Measurements from ENCODE around the gene DSCAML1.

The DSCAML1 gene

DNA sequence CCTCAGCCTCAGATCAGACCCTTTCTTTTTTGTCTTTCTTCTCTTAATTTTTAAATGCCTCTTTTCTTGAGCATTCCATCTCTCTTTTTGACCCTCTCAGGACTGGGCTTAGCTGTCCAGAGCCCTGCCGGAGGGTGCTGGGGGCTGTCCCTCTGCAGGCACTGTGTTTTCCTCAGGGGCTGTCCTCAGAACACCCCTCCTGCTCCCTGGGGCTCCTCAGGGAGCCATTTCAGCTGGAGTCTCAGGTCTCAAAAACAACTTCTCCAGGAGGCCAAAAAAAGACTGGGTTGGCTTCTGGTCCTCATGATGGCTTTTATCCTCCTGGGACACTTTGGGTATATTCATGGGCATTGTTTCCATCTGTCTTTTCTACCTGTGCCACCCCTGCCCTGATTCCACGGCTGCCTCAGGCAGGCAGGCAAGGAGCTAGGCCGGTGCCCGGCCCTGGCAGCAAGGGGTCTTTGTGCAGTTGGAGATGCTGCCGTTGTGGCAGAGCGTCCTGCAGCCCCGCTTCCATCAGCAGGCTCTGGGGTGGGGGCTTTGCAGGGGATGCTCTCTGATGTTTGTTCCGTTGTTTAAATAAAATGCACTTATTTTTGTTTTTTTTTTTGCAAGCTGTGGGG, 384.3 kb downstream of the DSCAML1 start:
- ATAC-seq = no peak
- TF ChIP-seq SNAI2 (CRISPR knock-in tag; IDR thresholded peaks at IDR 0.05) (no peak), ISL1 (CRISPR knock-in tag; IDR thresholded peaks at IDR 0.05) (no peak), ESRRG (CRISPR knock-in tag; IDR thresholded peaks at IDR 0.05) (no peak), RARB (CRISPR knock-in tag; IDR thresholded peaks at IDR 0.05) (no peak), BACH2 (CRISPR knock-in tag; IDR thresholded peaks at IDR 0.05; ENCODE audit: borderline replicate concordance) (no peak)

DNA sequence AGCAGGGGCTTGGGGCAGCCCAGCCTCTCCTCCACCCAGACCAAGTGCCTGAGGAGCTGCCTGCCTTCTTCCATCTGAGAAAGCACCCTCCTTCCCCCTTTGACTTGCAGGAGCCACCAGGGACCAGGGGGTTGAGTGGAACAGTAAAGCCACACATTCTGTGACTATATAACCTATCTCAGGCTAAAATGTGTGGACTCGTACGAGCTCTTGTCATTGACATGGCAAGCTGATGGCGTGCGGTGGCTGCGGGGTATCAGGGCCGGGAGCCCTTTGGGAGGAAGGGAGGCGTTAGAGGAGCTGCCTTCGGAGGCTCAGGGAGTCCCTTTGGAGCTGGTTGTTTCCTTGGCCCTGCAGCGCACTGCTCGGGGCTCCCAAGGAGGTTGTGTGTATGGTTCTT, 384.8 kb downstream of the DSCAML1 start:
- TF ChIP-seq ZNF8 (CRISPR knock-in tag; IDR thresholded peaks at IDR 0.05) (no peak), ZFP3 (CRISPR knock-in tag; IDR thresholded peaks at IDR 0.05) (no peak), ISL1 (CRISPR knock-in tag; IDR thresholded peaks at IDR 0.05) (no peak), ZNF565 (CRISPR knock-in tag; conservative IDR thresholded peaks at IDR 0.05; ENCODE audit: low read depth) (no peak), CSDC2 (CRISPR knock-in tag; IDR thresholded peaks at IDR 0.05) (no peak), GLIS3 (CRISPR knock-in tag; IDR thresholded peaks at IDR 0.05) (no peak), ZFP30 (CRISPR knock-in tag; IDR thresholded peaks at IDR 0.05) (no peak), ESRRG (CRISPR knock-in tag; IDR thresholded peaks at IDR 0.05) (no peak), CSRNP3 (CRISPR knock-in tag; IDR thresholded peaks at IDR 0.05) (no peak), PATZ1 (CRISPR knock-in tag; IDR thresholded peaks at IDR 0.05; ENCODE audit: borderline replicate concordance) (no peak), BACH2 (CRISPR knock-in tag; IDR thresholded peaks at IDR 0.05; ENCODE audit: borderline replicate concordance) (no peak), TCF4 (CRISPR knock-in tag; IDR thresholded peaks at IDR 0.05; ENCODE audit: borderline replicate concordance) (no peak), SNAI2 (CRISPR knock-in tag; IDR thresholded peaks at IDR 0.05) (no peak), ZNF70 (CRISPR knock-in tag; IDR thresholded peaks at IDR 0.05) (no peak), ARNTL (CRISPR knock-in tag; IDR thresholded peaks at IDR 0.05; ENCODE audit: borderline replicate concordance, low read depth) (no peak), PPARA (CRISPR knock-in tag; IDR thresholded peaks at IDR 0.05; ENCODE audit: borderline replicate concordance) (no peak)
- TF ChIP-seq, protein P1, sequence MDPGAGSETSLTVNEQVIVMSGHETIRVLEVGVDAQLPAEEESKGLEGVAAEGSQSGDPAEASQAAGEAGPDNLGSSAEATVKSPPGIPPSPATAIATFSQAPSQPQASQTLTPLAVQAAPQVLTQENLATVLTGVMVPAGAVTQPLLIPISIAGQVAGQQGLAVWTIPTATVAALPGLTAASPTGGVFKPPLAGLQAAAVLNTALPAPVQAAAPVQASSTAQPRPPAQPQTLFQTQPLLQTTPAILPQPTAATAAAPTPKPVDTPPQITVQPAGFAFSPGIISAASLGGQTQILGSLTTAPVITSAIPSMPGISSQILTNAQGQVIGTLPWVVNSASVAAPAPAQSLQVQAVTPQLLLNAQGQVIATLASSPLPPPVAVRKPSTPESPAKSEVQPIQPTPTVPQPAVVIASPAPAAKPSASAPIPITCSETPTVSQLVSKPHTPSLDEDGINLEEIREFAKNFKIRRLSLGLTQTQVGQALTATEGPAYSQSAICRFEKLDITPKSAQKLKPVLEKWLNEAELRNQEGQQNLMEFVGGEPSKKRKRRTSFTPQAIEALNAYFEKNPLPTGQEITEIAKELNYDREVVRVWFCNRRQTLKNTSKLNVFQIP (CRISPR knock-in tag; IDR thresholded peaks at IDR 0.05; ENCODE audit: borderline replicate concordance, low read depth) = no peak
- TF ChIP-seq, protein P2, sequence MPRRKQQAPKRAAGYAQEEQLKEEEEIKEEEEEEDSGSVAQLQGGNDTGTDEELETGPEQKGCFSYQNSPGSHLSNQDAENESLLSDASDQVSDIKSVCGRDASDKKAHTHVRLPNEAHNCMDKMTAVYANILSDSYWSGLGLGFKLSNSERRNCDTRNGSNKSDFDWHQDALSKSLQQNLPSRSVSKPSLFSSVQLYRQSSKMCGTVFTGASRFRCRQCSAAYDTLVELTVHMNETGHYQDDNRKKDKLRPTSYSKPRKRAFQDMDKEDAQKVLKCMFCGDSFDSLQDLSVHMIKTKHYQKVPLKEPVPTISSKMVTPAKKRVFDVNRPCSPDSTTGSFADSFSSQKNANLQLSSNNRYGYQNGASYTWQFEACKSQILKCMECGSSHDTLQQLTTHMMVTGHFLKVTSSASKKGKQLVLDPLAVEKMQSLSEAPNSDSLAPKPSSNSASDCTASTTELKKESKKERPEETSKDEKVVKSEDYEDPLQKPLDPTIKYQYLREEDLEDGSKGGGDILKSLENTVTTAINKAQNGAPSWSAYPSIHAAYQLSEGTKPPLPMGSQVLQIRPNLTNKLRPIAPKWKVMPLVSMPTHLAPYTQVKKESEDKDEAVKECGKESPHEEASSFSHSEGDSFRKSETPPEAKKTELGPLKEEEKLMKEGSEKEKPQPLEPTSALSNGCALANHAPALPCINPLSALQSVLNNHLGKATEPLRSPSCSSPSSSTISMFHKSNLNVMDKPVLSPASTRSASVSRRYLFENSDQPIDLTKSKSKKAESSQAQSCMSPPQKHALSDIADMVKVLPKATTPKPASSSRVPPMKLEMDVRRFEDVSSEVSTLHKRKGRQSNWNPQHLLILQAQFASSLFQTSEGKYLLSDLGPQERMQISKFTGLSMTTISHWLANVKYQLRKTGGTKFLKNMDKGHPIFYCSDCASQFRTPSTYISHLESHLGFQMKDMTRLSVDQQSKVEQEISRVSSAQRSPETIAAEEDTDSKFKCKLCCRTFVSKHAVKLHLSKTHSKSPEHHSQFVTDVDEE (CRISPR knock-in tag; IDR thresholded peaks at IDR 0.05) = no peak
- ATAC-seq = no peak

- no peak for TF ChIP-seq BACH2 (CRISPR knock-in tag; IDR thresholded peaks at IDR 0.05; ENCODE audit: borderline replicate concordance)
- TF ChIP-seq ZFP3 (CRISPR knock-in tag; IDR thresholded peaks at IDR 0.05) = no peak
- no peak for TF ChIP-seq ZFP30 (CRISPR knock-in tag; IDR thresholded peaks at IDR 0.05)
- no peak for TF ChIP-seq ZNF8 (CRISPR knock-in tag; IDR thresholded peaks at IDR 0.05)
- TF ChIP-seq TCF4 (CRISPR knock-in tag; IDR thresholded peaks at IDR 0.05; ENCODE audit: borderline replicate concordance) = no peak
- no peak for TF ChIP-seq ESRRG (CRISPR knock-in tag; IDR thresholded peaks at IDR 0.05)
- ATAC-seq = no peak
Measured at GRCh38 chr11:117411736-117412135, 385.3 kb downstream of the DSCAML1 start.

Data from SK-N-SH treated with all-trans-retinoic acid at 6 μM for 48 hours (cell line).